Astrocyte (in vitro differentiated cells and primary cell): Measurements from ENCODE around the gene TCF3.

ENCODE experiments used
- CTCF ChIP-seq: IDR thresholded peaks from 2 replicates; pipeline ENCODE4 v1.5.1; 2011; ENCODE audit warnings: low read depth, mild to moderate bottlenecking, inconsistent platforms, low read length, moderate library complexity; ENCODE audit not compliant: insufficient read depth
- EZH2 ChIP-seq: IDR thresholded peaks from 2 replicates; pipeline ENCODE4 v1.6.1; 2012; ENCODE audit warnings: mild to moderate bottlenecking, low read length, inconsistent platforms; ENCODE audit not compliant: insufficient read depth

GRCh38 chr19:1648920-1649541 is 3.4 kb downstream of the TCF3 start:
- TF ChIP-seq CTCF: no peak
- TF ChIP-seq EZH2: no peak
